K562 (cell line): ENCODE data around the gene GTSE1. TPM values are rescaled to one million over a fixed set of nuclear protein-coding genes. Genes with fewer than 3 reads are reported as not detected.

ENCODE experiments used
- ATAC-seq: fragments of 200-7000 bp; cut with Tn5 transposase; 3 replicates; pipeline ENCODE4 v1.9.1; 2020; ENCODE audit warnings: moderate library complexity
- BruUV-seq: library from RNA; stranded (reverse); fragments of 400-500 nt; replicated peaks from 2 replicates; lab custom pipeline; 2021; lab: Mats Ljungman, UMichigan
- CTCF ChIA-PET: fragments of 300-600 bp; formaldehyde crosslinking; extraction: SDS; loops from one replicate; lab custom pipeline; 2021; ENCODE audit warnings: low intra/inter-chr PET ratio; lab: Yijun Ruan, JAX
- POLR2A ChIA-PET: fragments of 300-600, 350-650 bp; sonication (Branson Sonifier 250); formaldehyde crosslinking; extraction: SDS; loops from one replicate; lab custom pipeline; 2021; ENCODE audit warnings: antibody characterized with exemption, inconsistent platforms; lab: Yijun Ruan, JAX
- DNase-seq, 4 experiments: peaks; one replicate each; pipeline versions ENCODE4 v3.0.0 to v3.0.0-alpha.2; 2011 to 2018; ENCODE audit warnings: low spot score in 3 of 4, mixed read lengths in 3 of 4; ENCODE audit errors: extremely low read depth in 1 of 4
- FAIRE-seq: peaks from 2 replicates; lab custom pipeline; 2011; peaks lifted over from hg19 to GRCh38; lab: Jason Lieb, UNC
- H2AFZ ChIP-seq: 2 replicates; pipeline ENCODE4 v1.6.0; 2011; ENCODE audit warnings: low read depth, low read length, control low read depth, inconsistent platforms
- H3K27ac ChIP-seq: fragments of 200-600 bp; 3 replicates; pipeline ENCODE4 v1.8.0; 2011; ENCODE audit warnings: low read depth, mild to moderate bottlenecking, control low read depth, inconsistent platforms, low read length, moderate library complexity, mixed read lengths; ENCODE audit errors: extremely low read depth
- H3K27me3 ChIP-seq, 2 experiments: fragments of 300-600 bp in 1 of 2; 2 replicates in 1 of 2; 3 replicates in 1 of 2; pipeline versions ENCODE4 v1.6.0 to v1.8.0; 2011; ENCODE audit warnings: inconsistent platforms in 2 of 2, low read length in 2 of 2, mild to moderate bottlenecking in 1 of 2, mixed read lengths in 1 of 2, moderate library complexity in 1 of 2; ENCODE audit not compliant: control insufficient read depth in 2 of 2, insufficient read depth in 2 of 2
- H3K36me3 ChIP-seq: fragments of 300-600 bp; 3 replicates; pipeline ENCODE4 v1.8.0; 2011; ENCODE audit warnings: mild to moderate bottlenecking, low read length, inconsistent platforms; ENCODE audit not compliant: control insufficient read depth, insufficient read depth
- H3K4me1 ChIP-seq, 2 experiments: fragments of 200-600 bp in 1 of 2; replicated peaks in 1 of 2; 2 replicates in 1 of 2; 3 replicates in 1 of 2; pipeline versions ENCODE4 v1.5.1 to v1.8.0; 2011; ENCODE audit warnings: inconsistent platforms in 2 of 2, low read length in 2 of 2, mild to moderate bottlenecking in 1 of 2, mixed read lengths in 1 of 2, moderate library complexity in 1 of 2; ENCODE audit not compliant: control insufficient read depth in 2 of 2, insufficient read depth in 2 of 2
- H3K4me2 ChIP-seq: 2 replicates; pipeline ENCODE4 v1.6.1; 2011; ENCODE audit warnings: low read length, control low read depth, inconsistent platforms, mixed read lengths; ENCODE audit not compliant: insufficient read depth
- H3K4me3 ChIP-seq: fragments of 200-600 bp; sonication (generic), shearing (Covaris generic); 2 replicates; pipeline ENCODE4 v1.5.1; 2016; ENCODE audit warnings: control low read depth, inconsistent platforms
- H3K79me2 ChIP-seq: fragments of 200-600 bp; 3 replicates; pipeline ENCODE4 v1.8.0; 2011; ENCODE audit warnings: low read length, inconsistent platforms; ENCODE audit not compliant: control insufficient read depth, insufficient read depth
- H3K9ac ChIP-seq, 2 experiments: 2 replicates each; pipeline versions ENCODE4 v1.6.0 to v1.6.1; 2011; ENCODE audit warnings: low read depth in 2 of 2, low read length in 2 of 2, control low read depth in 1 of 2, inconsistent platforms in 1 of 2, mild to moderate bottlenecking in 1 of 2, mixed read lengths in 1 of 2; ENCODE audit not compliant: insufficient read depth in 1 of 2
- H3K9me1 ChIP-seq: one replicate; pipeline ENCODE4 v1.6.0; 2011; ENCODE audit warnings: inconsistent platforms, mild to moderate bottlenecking, low read length, moderate library complexity; ENCODE audit not compliant: control insufficient read depth, insufficient read depth
- H3K9me3 ChIP-seq: replicated peaks from 2 replicates; pipeline ENCODE4 v1.5.1; 2011; ENCODE audit warnings: low read depth, low read length, inconsistent platforms; ENCODE audit not compliant: control insufficient read depth, insufficient read depth
- H4K20me1 ChIP-seq: replicated peaks from 2 replicates; pipeline ENCODE4 v1.6.1; 2011; ENCODE audit warnings: low read length, inconsistent platforms, mixed read lengths; ENCODE audit not compliant: control insufficient read depth, insufficient read depth
- EGR1 ChIP-seq: fragments of 450-650 bp; conservative IDR thresholded peaks from 2 replicates; pipeline ENCODE4 v1.6.1; 2017; ENCODE audit warnings: mild to moderate bottlenecking
- GABPB2 ChIP-seq: fragments of 250-450 bp; sonication (Bioruptor Pico); conservative IDR thresholded peaks from 2 replicates; pipeline ENCODE4 v1.5.1; 2021; ENCODE audit warnings: mild to moderate bottlenecking
- GTF3C2 ChIP-seq: IDR thresholded peaks from 3 replicates; pipeline ENCODE4 v1.6.1; 2011; ENCODE audit warnings: borderline replicate concordance, mild to moderate bottlenecking, moderate library complexity; ENCODE audit not compliant: insufficient read length; ENCODE audit errors: extremely low read depth
- HLTF ChIP-seq: fragments of 450-650 bp; IDR thresholded peaks from 2 replicates; pipeline ENCODE4 v1.6.1; 2016
- KAT2B ChIP-seq: IDR thresholded peaks from one replicate; pipeline ENCODE4 v1.6.1; 2012; ENCODE audit warnings: low read depth, mild to moderate bottlenecking, control low read depth, inconsistent platforms, low read length, moderate library complexity
- NCOA1 ChIP-seq: fragments of 450-650 bp; IDR thresholded peaks from 2 replicates; pipeline ENCODE4 v1.6.1; 2016; ENCODE audit warnings: low read depth
- PCBP1 ChIP-seq: fragments of 200-400 bp; formaldehyde crosslinking; IDR thresholded peaks from 2 replicates; pipeline ENCODE4 v1.6.1; 2018; ENCODE audit warnings: mild to moderate bottlenecking, low read depth, low read length; ENCODE audit not compliant: poor library complexity, severe bottlenecking
- PREB ChIP-seq: sonication (generic); formaldehyde crosslinking; IDR thresholded peaks from 2 replicates; pipeline ENCODE4 v1.8.1; 2023; ENCODE audit warnings: mild to moderate bottlenecking, missing genetic modification reagents
- TFAP4 ChIP-seq: sonication (generic); formaldehyde crosslinking; IDR thresholded peaks from 2 replicates; pipeline ENCODE4 v1.8.0; 2022; ENCODE audit warnings: missing genetic modification reagents, mild to moderate bottlenecking, moderate library complexity, borderline replicate concordance
- WGBS: fragments of 100-300 bp; shearing (Covaris generic); methylation state at CpG from one replicate; pipeline ENCODE4 v1.1.6; 2016; ENCODE audit warnings: low coverage, mixed read lengths; ENCODE audit not compliant: insufficient coverage; ENCODE audit errors: missing lambda C conversion rate; 5-methylcytosine and 5-hydroxymethylcytosine counted together
- in situ Hi-C: fragments of 300-500 bp; cut with MboI; formaldehyde crosslinking; loops from 4 replicates; pipeline ENCODE4 v1.15.0; 2018; ENCODE audit warnings: inconsistent platforms, mixed read lengths
- intact Hi-C: fragments of 100-400 bp; cut with micrococcal nuclease; formaldehyde crosslinking; loops from 2 replicates; pipeline ENCODE4 v1.14.2; 2022
- polyA plus RNA-seq, 8 experiments: library from polyadenylated mRNA; depleted of rRNA in 4 of 8; stranded (reverse) in 5 of 8; unstranded in 3 of 8; fragments of >200 nt; fragmentation: Nextera tagmentation in 2 of 8; fragmentation: Illumina TruSeq in 1 of 8; extraction: Ambion mirVana in 2 of 8; extraction: Trizol in 1 of 8; gene quantifications; 2 replicates each; pipeline versions ENCODE4 v1.2.1 to v1.2.3, GENCODE V29; 2011 to 2014; ENCODE audit warnings: inconsistent platforms in 1 of 8, missing spikeins in 1 of 8
- total RNA-seq, 7 experiments: library from RNA; depleted of rRNA in 6 of 7; stranded (reverse); fragments of >200 nt in 6 of 7; fragmentation: Illumina TruSeq in 2 of 7; extraction: Trizol in 2 of 7; gene quantifications; 2 replicates each; pipeline versions ENCODE4 v1.2.1 to v1.2.3, GENCODE V29; 2011 to 2021; ENCODE audit warnings: low replicate concordance in 1 of 7
- TF ChIP-seq, protein P1 (sequence below): fragments of 450-650 bp; formaldehyde crosslinking; conservative IDR thresholded peaks from 2 replicates; pipeline ENCODE4 v1.4.0; 2022; ENCODE audit warnings: mild to moderate bottlenecking, missing genetic modification characterization

GTSE1 gene
- total and polyA plus RNA-seq, 9 of the 15 experiments (the other 6 are each of a cell fraction or from before 2014, with no cell fraction given), result 2.5 to 22.5 (median 12.9) TPM

- no peak for TF ChIP-seq GTF3C2
- TF ChIP-seq, protein P1, sequence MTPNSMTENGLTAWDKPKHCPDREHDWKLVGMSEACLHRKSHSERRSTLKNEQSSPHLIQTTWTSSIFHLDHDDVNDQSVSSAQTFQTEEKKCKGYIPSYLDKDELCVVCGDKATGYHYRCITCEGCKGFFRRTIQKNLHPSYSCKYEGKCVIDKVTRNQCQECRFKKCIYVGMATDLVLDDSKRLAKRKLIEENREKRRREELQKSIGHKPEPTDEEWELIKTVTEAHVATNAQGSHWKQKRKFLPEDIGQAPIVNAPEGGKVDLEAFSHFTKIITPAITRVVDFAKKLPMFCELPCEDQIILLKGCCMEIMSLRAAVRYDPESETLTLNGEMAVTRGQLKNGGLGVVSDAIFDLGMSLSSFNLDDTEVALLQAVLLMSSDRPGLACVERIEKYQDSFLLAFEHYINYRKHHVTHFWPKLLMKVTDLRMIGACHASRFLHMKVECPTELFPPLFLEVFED (CRISPR knock-in tag), result no peak
Observed at GRCh38 chr22:46350121-46350520, 53.5 kb downstream of the GTSE1 start (continued).

DNA sequence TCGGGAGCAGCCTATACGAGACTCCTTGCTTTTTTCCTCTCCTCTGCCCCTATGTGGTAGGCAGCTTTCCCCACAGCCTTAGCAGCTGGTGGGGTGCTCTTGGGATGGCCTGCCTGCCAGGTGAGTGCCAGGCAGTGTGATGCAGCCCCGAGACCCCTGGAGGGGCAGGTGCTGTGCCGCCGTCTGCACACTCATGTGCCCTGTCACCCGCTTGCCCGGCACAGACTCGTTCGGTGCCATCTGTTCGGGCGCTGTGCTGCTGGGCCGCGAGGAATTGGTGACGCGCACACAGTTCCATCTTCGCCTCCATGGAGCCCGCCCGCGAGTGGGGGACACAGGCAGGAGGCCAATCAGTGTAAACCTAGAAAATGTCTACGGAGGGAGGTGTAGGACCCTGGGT lies 54.0 kb downstream of the GTSE1 start:
- Histone ChIP-seq H3K9ac (no peak overlapping the region), H4K20me1 (peaks cover 3% of the 10 kb centered on the region; the same call in 1 of the 2 replicates)
- no peak for ATAC-seq
- TF ChIP-seq HLTF (no peak), PREB (CRISPR knock-in tag) (no peak), KAT2B (no peak), TFAP4 (CRISPR knock-in tag) (no peak), PCBP1 (no peak), NCOA1 (no peak), EGR1 (no peak), GABPB2 (CRISPR knock-in tag) (no peak)

More for the DNA sequence above, 54.0 kb downstream of the GTSE1 start:
- Histone ChIP-seq H3K4me3 (no peak overlapping the region), H3K9me3 (no peaks in the 10 kb centered on the region), H3K4me2 (no peak overlapping the region), H3K27ac (no peak overlapping the region), H3K36me3 (peaks cover 90% of the 10 kb centered on the region; the same call in 2 of the 3 replicates), H3K27me3 (no peaks in the 10 kb centered on the region), H3K4me1 (no peaks in the 10 kb centered on the region), H2AFZ (no peak overlapping the region), H3K9me1 (no peaks in the 10 kb centered on the region), H3K79me2 (no peaks in the 10 kb centered on the region)
- ChIA-PET CTCF (no interaction called here), POLR2A (no interaction called here)
- intact Hi-C loops, result no loop called here
- FAIRE-seq (no peak), DNase-seq (no peak)
- 96% methylated on average over 7 of the region's 20 CpGs for WGBS
- BruUV-seq, result no TSS peak
- in situ Hi-C loops, result no loop called here
